RWPE2 (cell line): Measurements from ENCODE around the gene LIPN.

ENCODE experiments used
- ATAC-seq: fragments of 200-7000 bp; cut with Tn5 transposase; 3 replicates; pipeline ENCODE4 v1.9.1; 2021; ENCODE audit warnings: low read depth
- DNase-seq: peaks from one replicate; pipeline ENCODE4 v3.0.0-alpha.2; 2020; ENCODE audit warnings: low spot score
- H3K27ac ChIP-seq: fragments of 450-650 bp; 2 replicates; pipeline ENCODE4 v1.5.1; 2017; ENCODE audit warnings: mild to moderate bottlenecking; ENCODE audit not compliant: poor library complexity, severe bottlenecking
- H3K27me3 ChIP-seq: fragments of 250-450 bp; sonication (Bioruptor Pico); 2 replicates; pipeline ENCODE4 v1.5.1; 2021; ENCODE audit warnings: mild to moderate bottlenecking, moderate library complexity; ENCODE audit not compliant: insufficient read depth, poor library complexity, severe bottlenecking
- H3K36me3 ChIP-seq: fragments of 250-450 bp; sonication (Bioruptor Pico); 2 replicates; pipeline ENCODE4 v1.5.1; 2020; ENCODE audit warnings: low read depth, mild to moderate bottlenecking, moderate library complexity
- H3K4me1 ChIP-seq: fragments of 250-450 bp; sonication (Bioruptor Pico); 2 replicates; pipeline ENCODE4 v1.5.1; 2021; ENCODE audit warnings: mild to moderate bottlenecking, moderate library complexity; ENCODE audit not compliant: insufficient read depth, poor library complexity, severe bottlenecking
- H3K4me3 ChIP-seq: fragments of 250-450 bp; sonication (Bioruptor Pico); 2 replicates; pipeline ENCODE4 v1.5.1; 2021; ENCODE audit warnings: mild to moderate bottlenecking, moderate library complexity; ENCODE audit not compliant: severe bottlenecking
- H3K9me3 ChIP-seq: fragments of 250-450 bp; sonication (Bioruptor Pico); 2 replicates; pipeline ENCODE4 v1.5.1; 2021; ENCODE audit warnings: mild to moderate bottlenecking, moderate library complexity; ENCODE audit not compliant: severe bottlenecking
- TF ChIP-seq, protein P1 (sequence below): fragments of 450-650 bp; IDR thresholded peaks from one replicate; pipeline ENCODE4 v1.5.1; 2017; ENCODE audit warnings: mild to moderate bottlenecking, moderate library complexity; ENCODE audit not compliant: poor library complexity, severe bottlenecking

The LIPN gene

DNA sequence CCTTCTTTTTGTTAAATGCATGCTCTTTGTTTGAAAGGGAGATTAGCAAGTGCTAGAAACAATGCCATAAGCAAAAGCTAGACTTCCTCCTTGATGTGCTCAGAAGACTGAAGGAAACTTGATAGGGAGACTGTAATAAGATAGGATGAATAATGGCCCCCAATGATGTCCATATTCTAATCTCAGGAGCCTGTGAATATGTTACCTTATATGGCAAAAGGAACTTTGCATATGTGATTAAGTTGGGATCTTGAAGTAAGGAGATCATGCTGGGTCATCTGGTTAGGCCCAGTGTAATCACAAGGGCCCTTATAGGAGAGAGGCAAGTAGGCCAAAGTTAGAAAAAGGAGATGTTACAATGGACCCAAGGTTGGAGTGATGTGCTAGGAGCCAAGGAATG, 29.1 kb downstream of the LIPN start:
- Histone ChIP-seq H3K36me3 (no peaks in the 10 kb centered on the region), H3K4me3 (no peak overlapping the region), H3K9me3 (no peaks in the 10 kb centered on the region), H3K27me3 (no peaks in the 10 kb centered on the region), H3K4me1 (peaks cover 16% of the 10 kb centered on the region), H3K27ac (no peak overlapping the region)
- TF ChIP-seq, protein P1, sequence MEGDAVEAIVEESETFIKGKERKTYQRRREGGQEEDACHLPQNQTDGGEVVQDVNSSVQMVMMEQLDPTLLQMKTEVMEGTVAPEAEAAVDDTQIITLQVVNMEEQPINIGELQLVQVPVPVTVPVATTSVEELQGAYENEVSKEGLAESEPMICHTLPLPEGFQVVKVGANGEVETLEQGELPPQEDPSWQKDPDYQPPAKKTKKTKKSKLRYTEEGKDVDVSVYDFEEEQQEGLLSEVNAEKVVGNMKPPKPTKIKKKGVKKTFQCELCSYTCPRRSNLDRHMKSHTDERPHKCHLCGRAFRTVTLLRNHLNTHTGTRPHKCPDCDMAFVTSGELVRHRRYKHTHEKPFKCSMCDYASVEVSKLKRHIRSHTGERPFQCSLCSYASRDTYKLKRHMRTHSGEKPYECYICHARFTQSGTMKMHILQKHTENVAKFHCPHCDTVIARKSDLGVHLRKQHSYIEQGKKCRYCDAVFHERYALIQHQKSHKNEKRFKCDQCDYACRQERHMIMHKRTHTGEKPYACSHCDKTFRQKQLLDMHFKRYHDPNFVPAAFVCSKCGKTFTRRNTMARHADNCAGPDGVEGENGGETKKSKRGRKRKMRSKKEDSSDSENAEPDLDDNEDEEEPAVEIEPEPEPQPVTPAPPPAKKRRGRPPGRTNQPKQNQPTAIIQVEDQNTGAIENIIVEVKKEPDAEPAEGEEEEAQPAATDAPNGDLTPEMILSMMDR: no peak
- ATAC-seq (no peak), DNase-seq (no peak)

GRCh38 chr10:88791924-88792323, 32.1 kb downstream of the LIPN start:
- Histone ChIP-seq H3K4me1 (peaks cover 17% of the 10 kb centered on the region), H3K9me3 (no peaks in the 10 kb centered on the region), H3K36me3 (no peaks in the 10 kb centered on the region), H3K27ac (no peak overlapping the region), H3K27me3 (no peaks in the 10 kb centered on the region), H3K4me3 (no peak overlapping the region)
- TF ChIP-seq, protein P1: peak; percentile 58
- ATAC-seq (0 out of 3 replicates have a peak, but pooled peaks have one; percentile 33), DNase-seq (no peak)

GRCh38 chr10:88792661-88793060, 32.8 kb downstream of the LIPN start:
- TF ChIP-seq, protein P1: no peak
- H3K4me1 ChIP-seq: peaks cover 17% of the 10 kb centered on the region
- no peak for DNase-seq

GRCh38 chr10:88793712-88794299, 34.0 kb downstream of the LIPN start:
- no peak for DNase-seq
- Histone ChIP-seq H3K27ac (no peak overlapping the region), H3K36me3 (no peaks in the 10 kb centered on the region), H3K27me3 (no peaks in the 10 kb centered on the region), H3K4me1 (peaks cover 17% of the 10 kb centered on the region), H3K9me3 (no peaks in the 10 kb centered on the region), H3K4me3 (no peak overlapping the region)
- ATAC-seq: peak; percentile 58; the same call in 1 of the 3 replicates
- TF ChIP-seq, protein P1: no peak

More at GRCh38 chr10:88792661-88793060, 32.8 kb downstream of the LIPN start:
- Histone ChIP-seq H3K27ac (no peak overlapping the region), H3K4me3 (no peak overlapping the region), H3K36me3 (no peaks in the 10 kb centered on the region), H3K9me3 (no peaks in the 10 kb centered on the region), H3K27me3 (no peaks in the 10 kb centered on the region)
- ATAC-seq: peak; percentile 66

- TF ChIP-seq, protein P1: no peak
- ATAC-seq (no peak), DNase-seq (no peak)
- peaks cover 17% of the 10 kb centered on the region for H3K4me1 ChIP-seq
- H3K36me3 ChIP-seq: no peaks in the 10 kb centered on the region
- no peak overlapping the region for H3K27ac ChIP-seq
- no peaks in the 10 kb centered on the region for H3K9me3 ChIP-seq
- no peaks in the 10 kb centered on the region for H3K27me3 ChIP-seq
- no peak overlapping the region for H3K4me3 ChIP-seq
These were observed 34.9 kb downstream of the LIPN start for GRCh38 chr10:88794731-88795130.
